ENCODE measurements around the gene PTPRK.

Gene PTPRK

DNA sequence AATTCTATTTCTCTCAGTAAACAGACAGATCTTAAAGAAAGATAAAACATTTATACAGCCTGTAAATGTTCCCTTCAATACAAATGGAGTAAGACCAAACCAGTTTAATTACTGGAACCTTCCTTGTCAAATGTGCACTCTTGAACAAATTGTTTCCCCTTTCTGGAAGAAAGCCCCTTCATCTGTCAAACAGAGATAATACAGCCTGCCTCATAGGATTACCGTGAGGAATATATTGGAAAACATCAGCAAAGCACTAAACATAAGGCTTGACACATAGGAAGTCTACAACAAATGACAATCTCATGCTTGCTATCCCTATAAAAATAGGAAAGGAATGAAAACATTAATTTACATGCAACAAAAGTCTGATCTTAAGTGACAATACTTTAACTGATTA is 173.8 kb downstream of the PTPRK start:
- H3K27me3 ChIP-seq, result no peaks in the 10 kb centered on the region
- H3K27ac ChIP-seq, result no peak overlapping the region
- TF ChIP-seq, protein P1, sequence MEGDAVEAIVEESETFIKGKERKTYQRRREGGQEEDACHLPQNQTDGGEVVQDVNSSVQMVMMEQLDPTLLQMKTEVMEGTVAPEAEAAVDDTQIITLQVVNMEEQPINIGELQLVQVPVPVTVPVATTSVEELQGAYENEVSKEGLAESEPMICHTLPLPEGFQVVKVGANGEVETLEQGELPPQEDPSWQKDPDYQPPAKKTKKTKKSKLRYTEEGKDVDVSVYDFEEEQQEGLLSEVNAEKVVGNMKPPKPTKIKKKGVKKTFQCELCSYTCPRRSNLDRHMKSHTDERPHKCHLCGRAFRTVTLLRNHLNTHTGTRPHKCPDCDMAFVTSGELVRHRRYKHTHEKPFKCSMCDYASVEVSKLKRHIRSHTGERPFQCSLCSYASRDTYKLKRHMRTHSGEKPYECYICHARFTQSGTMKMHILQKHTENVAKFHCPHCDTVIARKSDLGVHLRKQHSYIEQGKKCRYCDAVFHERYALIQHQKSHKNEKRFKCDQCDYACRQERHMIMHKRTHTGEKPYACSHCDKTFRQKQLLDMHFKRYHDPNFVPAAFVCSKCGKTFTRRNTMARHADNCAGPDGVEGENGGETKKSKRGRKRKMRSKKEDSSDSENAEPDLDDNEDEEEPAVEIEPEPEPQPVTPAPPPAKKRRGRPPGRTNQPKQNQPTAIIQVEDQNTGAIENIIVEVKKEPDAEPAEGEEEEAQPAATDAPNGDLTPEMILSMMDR (IDR thresholded peaks at IDR 0.05), result no peak
- no peaks in the 10 kb centered on the region for H3K36me3 ChIP-seq
- H3K9me3 ChIP-seq, result no peaks in the 10 kb centered on the region
- no peak overlapping the region for H3K4me3 ChIP-seq (ENCODE audit: low read depth in 1 of 2, low read length in 1 of 2)
- H3K4me1 ChIP-seq (ENCODE audit: control insufficient read depth in 1 of 2, insufficient read depth in 1 of 2, low read depth in 1 of 2, low read length in 1 of 2), result no peaks in the 10 kb centered on the region

DNA sequence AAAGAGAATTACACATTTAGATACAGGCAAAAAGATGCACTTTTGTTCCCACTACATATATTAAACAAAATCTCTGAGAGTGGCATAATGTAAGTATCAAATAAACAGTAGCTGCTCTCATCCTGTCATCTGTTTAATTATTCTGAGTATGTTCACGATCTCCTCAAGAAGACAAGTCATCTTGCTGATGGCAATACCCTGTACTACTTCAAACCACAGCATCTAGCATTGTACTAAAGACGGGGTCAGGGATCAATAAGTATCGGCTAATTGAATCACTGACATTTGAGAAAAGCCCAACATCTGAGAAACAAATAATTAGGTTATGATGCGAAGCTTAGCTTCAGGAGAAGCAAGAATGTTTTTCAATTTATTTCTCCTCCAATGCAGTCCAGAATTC is 175.1 kb downstream of the PTPRK start:
- TF ChIP-seq, protein P1 (IDR thresholded peaks at IDR 0.05), result no peak
- Histone ChIP-seq H3K9me3 (no peaks in the 10 kb centered on the region), H3K4me3 (ENCODE audit: low read depth in 1 of 2, low read length in 1 of 2) (no peak overlapping the region), H3K27me3 (no peaks in the 10 kb centered on the region), H3K27ac (no peak overlapping the region), H3K4me1 (ENCODE audit: control insufficient read depth in 1 of 2, insufficient read depth in 1 of 2, low read depth in 1 of 2, low read length in 1 of 2) (no peaks in the 10 kb centered on the region), H3K36me3 (no peaks in the 10 kb centered on the region)

DNA sequence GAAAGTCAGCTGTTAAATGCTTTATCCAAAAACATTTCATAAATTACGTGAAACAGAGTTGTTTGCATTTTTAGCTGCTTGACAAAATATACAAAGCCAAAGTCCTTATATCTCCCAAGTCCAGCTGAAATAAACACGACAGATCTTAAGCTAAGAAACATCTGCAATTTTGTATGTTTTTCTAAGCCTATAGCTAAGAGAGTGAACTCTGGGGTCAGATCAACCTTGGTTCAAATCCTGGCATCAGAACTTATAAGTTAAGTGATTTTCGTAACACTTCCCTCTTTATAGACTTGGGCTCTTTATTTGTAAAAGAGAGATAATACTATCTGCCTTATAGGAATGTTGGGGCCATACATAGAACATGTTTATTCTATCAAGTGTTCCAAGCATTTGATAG is 176.7 kb downstream of the PTPRK start:
- Histone ChIP-seq H3K9me3 (no peaks in the 10 kb centered on the region), H3K27me3 (no peaks in the 10 kb centered on the region), H3K36me3 (no peaks in the 10 kb centered on the region), H3K4me1 (ENCODE audit: control insufficient read depth in 1 of 2, insufficient read depth in 1 of 2, low read depth in 1 of 2, low read length in 1 of 2) (no peaks in the 10 kb centered on the region), H3K27ac (no peak overlapping the region), H3K4me3 (ENCODE audit: low read depth in 1 of 2, low read length in 1 of 2) (no peak overlapping the region)
- TF ChIP-seq, protein P1 (IDR thresholded peaks at IDR 0.05), result no peak

DNA sequence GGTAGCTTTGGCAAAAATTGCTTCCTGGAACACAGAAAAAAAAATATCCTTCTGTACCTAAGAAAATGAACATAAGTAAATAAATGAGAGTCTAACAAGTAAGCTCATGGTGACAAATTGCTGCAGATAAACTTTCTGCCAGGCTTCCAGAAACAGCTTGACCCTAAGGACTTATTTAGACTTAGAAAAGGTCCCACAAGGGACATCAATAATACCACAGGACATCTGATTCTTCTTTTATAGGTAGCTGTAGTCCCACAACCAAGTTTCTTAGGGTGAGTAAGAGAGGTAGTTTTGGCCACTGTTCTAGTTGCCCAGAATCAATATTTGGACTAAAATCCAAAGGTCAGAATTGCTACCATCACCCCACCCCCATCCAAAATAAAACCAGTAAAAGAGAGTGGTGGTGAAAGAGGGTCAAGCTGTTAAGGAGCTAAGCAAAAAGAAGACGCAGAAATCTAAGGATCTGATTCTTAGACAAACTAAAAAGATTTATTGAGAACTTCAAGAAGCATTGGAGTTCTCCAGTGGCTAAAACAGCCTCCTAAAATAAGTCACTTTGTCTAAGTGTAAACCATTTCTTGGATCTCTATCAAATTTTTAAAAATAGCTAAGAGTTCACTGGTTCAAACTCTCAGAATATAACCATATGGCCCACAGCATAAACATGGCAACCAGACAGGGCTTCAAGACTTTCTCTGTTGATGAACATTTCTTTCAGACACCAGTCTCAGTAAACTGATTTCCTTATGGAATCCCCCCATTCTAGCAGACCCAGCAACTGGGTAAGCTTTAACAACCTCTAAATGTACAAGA is 180.6 kb downstream of the PTPRK start:
- H3K27ac ChIP-seq, result no peak overlapping the region
- no peaks in the 10 kb centered on the region for H3K9me3 ChIP-seq
- no peaks in the 10 kb centered on the region for H3K36me3 ChIP-seq
- no peaks in the 10 kb centered on the region for H3K4me1 ChIP-seq (ENCODE audit: control insufficient read depth in 1 of 2, insufficient read depth in 1 of 2, low read depth in 1 of 2, low read length in 1 of 2)
- H3K4me3 ChIP-seq (ENCODE audit: low read depth in 1 of 2, low read length in 1 of 2), result no peak overlapping the region
- TF ChIP-seq, protein P1 (IDR thresholded peaks at IDR 0.05), result no peak
- no peaks in the 10 kb centered on the region for H3K27me3 ChIP-seq

DNA sequence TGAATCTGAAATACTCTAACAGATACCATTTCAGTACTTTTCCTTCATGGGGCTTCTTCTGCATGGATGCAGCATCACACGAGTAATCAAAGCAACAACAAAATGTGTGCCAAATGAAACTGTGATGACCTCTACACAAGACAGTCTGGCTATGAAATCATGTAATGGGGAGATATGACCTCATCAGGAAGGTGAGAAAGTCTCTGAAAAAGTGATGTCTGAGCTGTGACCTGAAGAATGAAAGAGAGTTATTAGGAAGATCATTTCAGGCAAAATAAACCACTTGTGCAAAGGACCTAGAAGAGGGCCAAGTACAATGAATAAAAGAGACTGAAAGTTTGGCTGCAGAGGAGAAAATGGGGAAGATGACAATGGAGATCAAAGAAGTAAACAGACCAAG is 182.8 kb downstream of the PTPRK start:
- H3K4me3 ChIP-seq (ENCODE audit: low read depth in 1 of 2, low read length in 1 of 2), result no peak overlapping the region
- H3K27ac ChIP-seq, result no peak overlapping the region
- H3K27me3 ChIP-seq, result no peaks in the 10 kb centered on the region
- H3K4me1 ChIP-seq (ENCODE audit: control insufficient read depth in 1 of 2, insufficient read depth in 1 of 2, low read depth in 1 of 2, low read length in 1 of 2), result no peaks in the 10 kb centered on the region
- TF ChIP-seq, protein P1 (IDR thresholded peaks at IDR 0.05), result no peak
- H3K9me3 ChIP-seq, result no peaks in the 10 kb centered on the region
- H3K36me3 ChIP-seq, result no peaks in the 10 kb centered on the region

Measured in neutrophil (primary cell).